LNCaP clone FGC (cell line): ENCODE data around the gene ELMO1.

Source experiments
- DNase-seq: peaks from one replicate; pipeline ENCODE4 v3.0.0-alpha.2; 2011; ENCODE audit warnings: low read depth
- H3K4me3 ChIP-seq: 2 replicates; pipeline ENCODE4 v1.5.1; 2011; ENCODE audit warnings: mild to moderate bottlenecking, low read depth, low read length, control low read depth
- TF ChIP-seq, protein P1 (sequence below): IDR thresholded peaks from 2 replicates; pipeline ENCODE4 v1.5.1; 2012; ENCODE audit warnings: mild to moderate bottlenecking; ENCODE audit not compliant: control insufficient read depth, insufficient read depth; ENCODE audit errors: extremely low read depth

The ELMO1 gene

DNA sequence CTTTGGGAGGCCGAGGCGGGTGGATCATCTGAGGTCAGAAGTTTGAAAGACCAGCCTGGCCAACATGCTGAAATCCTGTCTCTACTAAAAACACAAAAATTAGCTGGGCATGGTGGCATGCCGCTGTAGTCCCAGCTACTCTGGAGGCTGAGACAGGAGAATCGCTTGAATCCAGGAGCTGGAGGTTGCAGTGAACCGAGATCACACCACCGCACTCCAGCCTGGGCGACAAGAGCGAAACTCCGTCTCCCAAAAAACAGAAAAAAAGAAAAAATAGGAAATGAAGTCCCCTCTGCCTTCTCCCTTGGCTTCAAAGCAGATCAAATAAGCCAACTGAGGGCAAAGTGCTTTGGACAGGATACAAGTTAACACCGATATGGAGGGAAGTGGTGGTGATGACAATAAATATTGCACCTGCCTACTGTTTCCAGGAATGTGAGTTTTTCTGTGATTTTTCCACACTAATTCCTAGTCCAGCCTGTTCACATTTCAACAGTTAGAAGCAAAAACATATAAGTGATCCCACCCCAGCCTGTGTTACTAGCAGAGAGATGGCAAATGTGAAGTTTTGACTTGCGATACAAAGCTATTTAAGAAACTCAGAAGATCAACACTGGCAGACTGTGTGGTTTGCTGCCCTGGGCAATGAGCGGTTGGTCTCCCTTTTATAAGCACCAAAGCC is 433.2 kb downstream of the ELMO1 start:
- TF ChIP-seq, protein P1, sequence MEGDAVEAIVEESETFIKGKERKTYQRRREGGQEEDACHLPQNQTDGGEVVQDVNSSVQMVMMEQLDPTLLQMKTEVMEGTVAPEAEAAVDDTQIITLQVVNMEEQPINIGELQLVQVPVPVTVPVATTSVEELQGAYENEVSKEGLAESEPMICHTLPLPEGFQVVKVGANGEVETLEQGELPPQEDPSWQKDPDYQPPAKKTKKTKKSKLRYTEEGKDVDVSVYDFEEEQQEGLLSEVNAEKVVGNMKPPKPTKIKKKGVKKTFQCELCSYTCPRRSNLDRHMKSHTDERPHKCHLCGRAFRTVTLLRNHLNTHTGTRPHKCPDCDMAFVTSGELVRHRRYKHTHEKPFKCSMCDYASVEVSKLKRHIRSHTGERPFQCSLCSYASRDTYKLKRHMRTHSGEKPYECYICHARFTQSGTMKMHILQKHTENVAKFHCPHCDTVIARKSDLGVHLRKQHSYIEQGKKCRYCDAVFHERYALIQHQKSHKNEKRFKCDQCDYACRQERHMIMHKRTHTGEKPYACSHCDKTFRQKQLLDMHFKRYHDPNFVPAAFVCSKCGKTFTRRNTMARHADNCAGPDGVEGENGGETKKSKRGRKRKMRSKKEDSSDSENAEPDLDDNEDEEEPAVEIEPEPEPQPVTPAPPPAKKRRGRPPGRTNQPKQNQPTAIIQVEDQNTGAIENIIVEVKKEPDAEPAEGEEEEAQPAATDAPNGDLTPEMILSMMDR = no peak
- no peak overlapping the region for H3K4me3 ChIP-seq
- DNase-seq = no peak

DNA sequence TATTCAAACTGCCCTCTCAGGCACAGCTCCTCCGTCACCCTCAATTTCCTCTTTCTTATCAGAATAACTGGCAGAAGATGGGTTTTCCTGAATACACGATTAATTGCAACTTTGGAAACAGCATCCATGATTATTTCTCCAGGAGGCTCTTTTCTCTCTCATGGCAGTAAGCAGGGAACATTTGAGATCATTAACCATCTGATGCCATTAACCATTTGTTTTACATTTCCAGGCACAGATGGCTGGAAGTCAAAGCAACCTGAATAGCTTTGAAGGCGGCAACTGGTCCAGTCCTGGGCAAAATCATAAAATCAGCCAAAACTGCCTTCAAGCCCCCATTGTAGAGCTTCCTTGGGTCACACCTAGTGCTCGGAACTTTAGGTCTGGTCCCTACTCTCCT is 434.9 kb downstream of the ELMO1 start:
- TF ChIP-seq, protein P1 = no peak
- DNase-seq = no peak

GRCh38 chr7:37011151-37011890 is 437.3 kb downstream of the ELMO1 start:
- TF ChIP-seq, protein P1 = no peak
- no peak for DNase-seq
- no peak overlapping the region for H3K4me3 ChIP-seq

More for the DNA sequence above, 434.9 kb downstream of the ELMO1 start:
- H3K4me3 ChIP-seq = no peak overlapping the region

- DNase-seq = no peak
- no peak overlapping the region for H3K4me3 ChIP-seq
- TF ChIP-seq, protein P1 = no peak
These were observed 439.5 kb downstream of the ELMO1 start for GRCh38 chr7:37009125-37009675.

DNA sequence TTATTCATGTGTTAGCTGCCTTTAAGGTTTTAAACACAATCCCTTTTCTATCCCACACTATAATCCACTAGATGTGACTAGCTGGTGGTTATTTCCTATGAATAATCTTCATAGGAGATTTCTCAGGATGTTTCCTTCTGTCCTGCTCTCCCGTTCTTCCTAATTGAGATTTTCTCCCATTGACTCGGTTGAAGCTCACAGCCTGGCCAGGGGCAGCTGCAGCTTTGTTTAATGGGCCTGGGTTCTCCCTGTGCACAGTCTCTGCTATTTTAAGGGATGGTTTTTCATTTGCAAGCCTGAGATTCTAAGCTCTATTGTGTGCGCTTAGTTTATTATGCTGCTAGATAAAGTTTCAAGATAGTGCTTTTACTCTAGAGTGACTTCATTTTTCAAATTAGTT is 441.0 kb downstream of the ELMO1 start:
- DNase-seq = no peak
- H3K4me3 ChIP-seq = no peak overlapping the region
- TF ChIP-seq, protein P1 = no peak

DNA sequence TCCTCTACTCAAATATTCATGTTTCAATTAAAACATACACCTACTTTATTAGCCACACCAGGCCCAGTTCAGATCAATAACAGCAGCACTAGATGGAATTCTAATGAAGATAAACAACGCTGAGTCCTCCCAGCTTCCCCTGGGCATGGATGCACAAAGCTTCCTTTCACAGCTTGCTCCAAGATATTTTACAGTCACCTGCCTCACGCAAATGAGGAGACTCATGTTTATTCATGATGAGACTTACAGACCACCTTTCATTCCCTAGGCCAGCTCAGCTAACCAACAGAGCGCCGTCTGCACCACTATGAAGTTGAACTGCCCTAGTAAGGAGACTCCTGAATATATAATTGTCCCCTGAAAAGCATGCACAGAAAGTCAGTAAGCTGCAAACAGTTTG is 441.4 kb downstream of the ELMO1 start:
- no peak for DNase-seq
- TF ChIP-seq, protein P1 = no peak
- no peak overlapping the region for H3K4me3 ChIP-seq
